ENCODE results near the gene ERICH6.

ERICH6 gene

GRCh38 chr3:150640256-150640655, 63.5 kb downstream of the ERICH6 start:
- ChIA-PET POLR2A (no interaction called here), CTCF (interaction anchor here (0.5 kb wide), 1 partner anchor 35 kb away, joined by 3 read pairs; no protein-coding TSS in a partner anchor)
- TF ChIP-seq ZNF548 (tag by site-specific recombination; IDR thresholded peaks at IDR 0.05) (no peak), ZNF843 (tag by site-specific recombination; IDR thresholded peaks at IDR 0.05) (no peak), EGR2 (tag by site-specific recombination; IDR thresholded peaks at IDR 0.05; ENCODE audit: low read depth) (no peak), INSM2 (tag by site-specific recombination; IDR thresholded peaks at IDR 0.05) (no peak), ZNF544 (tag by site-specific recombination; IDR thresholded peaks at IDR 0.05) (no peak), ZSCAN30 (tag by site-specific recombination; IDR thresholded peaks at IDR 0.05) (no peak), GLI2 (tag by site-specific recombination; IDR thresholded peaks at IDR 0.05; ENCODE audit: borderline replicate concordance, low read depth) (no peak), PRDM1 (tag by site-specific recombination; IDR thresholded peaks at IDR 0.05) (no peak), ZFP3 (tag by site-specific recombination; IDR thresholded peaks at IDR 0.05; ENCODE audit: low read depth) (no peak), ZNF423 (tag by site-specific recombination; IDR thresholded peaks at IDR 0.05) (no peak), PATZ1 (tag by site-specific recombination; IDR thresholded peaks at IDR 0.05) (no peak)
- TF ChIP-seq, protein P1, sequence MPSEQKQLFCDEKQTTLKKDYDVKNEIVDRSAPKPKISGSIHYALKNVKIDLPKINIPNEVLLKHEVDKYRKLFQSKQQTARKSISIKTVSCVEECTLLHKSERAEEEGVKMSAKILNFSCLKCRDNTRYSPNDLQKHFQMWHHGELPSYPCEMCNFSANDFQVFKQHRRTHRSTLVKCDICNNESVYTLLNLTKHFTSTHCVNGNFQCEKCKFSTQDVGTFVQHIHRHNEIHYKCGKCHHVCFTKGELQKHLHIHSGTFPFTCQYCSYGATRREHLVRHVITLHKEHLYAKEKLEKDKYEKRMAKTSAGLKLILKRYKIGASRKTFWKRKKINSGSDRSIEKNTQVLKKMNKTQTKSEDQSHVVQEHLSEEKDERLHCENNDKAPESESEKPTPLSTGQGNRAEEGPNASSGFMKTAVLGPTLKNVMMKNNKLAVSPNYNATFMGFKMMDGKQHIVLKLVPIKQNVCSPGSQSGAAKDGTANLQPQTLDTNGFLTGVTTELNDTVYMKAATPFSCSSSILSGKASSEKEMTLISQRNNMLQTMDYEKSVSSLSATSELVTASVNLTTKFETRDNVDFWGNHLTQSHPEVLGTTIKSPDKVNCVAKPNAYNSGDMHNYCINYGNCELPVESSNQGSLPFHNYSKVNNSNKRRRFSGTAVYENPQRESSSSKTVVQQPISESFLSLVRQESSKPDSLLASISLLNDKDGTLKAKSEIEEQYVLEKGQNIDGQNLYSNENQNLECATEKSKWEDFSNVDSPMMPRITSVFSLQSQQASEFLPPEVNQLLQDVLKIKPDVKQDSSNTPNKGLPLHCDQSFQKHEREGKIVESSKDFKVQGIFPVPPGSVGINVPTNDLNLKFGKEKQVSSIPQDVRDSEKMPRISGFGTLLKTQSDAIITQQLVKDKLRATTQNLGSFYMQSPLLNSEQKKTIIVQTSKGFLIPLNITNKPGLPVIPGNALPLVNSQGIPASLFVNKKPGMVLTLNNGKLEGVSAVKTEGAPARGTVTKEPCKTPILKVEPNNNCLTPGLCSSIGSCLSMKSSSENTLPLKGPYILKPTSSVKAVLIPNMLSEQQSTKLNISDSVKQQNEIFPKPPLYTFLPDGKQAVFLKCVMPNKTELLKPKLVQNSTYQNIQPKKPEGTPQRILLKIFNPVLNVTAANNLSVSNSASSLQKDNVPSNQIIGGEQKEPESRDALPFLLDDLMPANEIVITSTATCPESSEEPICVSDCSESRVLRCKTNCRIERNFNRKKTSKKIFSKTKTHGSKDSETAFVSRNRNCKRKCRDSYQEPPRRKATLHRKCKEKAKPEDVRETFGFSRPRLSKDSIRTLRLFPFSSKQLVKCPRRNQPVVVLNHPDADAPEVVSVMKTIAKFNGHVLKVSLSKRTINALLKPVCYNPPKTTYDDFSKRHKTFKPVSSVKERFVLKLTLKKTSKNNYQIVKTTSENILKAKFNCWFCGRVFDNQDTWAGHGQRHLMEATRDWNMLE (tag by site-specific recombination; conservative IDR thresholded peaks at IDR 0.05; ENCODE audit: low read depth): no peak
- Histone ChIP-seq H3K9me3 (ENCODE audit: control insufficient read depth, insufficient read depth, low read depth, low read length) (no peaks in the 10 kb centered on the region), H3K4me3 (ENCODE audit: low read depth, low read length) (no peak overlapping the region), H3K4me1 (ENCODE audit: control insufficient read depth, insufficient read depth, low read length) (no peaks in the 10 kb centered on the region), H3K36me3 (ENCODE audit: control insufficient read depth in 2 of 2, insufficient read depth in 1 of 2, low read length in 2 of 2) (no peaks in the 10 kb centered on the region), H3K27ac (ENCODE audit: extremely low read depth, low read depth, low read length) (no peak overlapping the region)

DNA sequence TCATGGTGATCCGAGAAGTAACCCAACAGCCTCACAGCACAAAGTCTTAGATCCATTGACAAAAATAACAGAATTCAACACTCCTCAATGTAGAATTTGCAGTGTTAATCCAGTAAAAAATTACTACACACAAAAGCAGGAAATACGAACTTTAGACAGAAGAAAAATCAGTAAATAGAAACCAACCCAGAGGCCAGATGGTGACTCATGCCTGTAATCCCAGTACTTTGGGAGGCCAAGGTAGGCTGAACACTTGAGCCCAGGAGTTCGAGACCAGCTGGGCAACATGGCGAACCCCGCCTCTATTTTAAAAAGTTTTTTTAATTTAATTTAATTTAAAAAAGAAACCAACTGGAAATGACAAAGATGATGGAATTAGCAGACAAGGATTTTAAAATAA, 64.5 kb downstream of the ERICH6 start:
- no peaks in the 10 kb centered on the region for H3K9me3 ChIP-seq (ENCODE audit: control insufficient read depth, insufficient read depth, low read depth, low read length)
- ChIA-PET CTCF (no interaction called here), POLR2A (no interaction called here)
- H3K4me1 ChIP-seq (ENCODE audit: control insufficient read depth, insufficient read depth, low read length): no peaks in the 10 kb centered on the region
- H3K27ac ChIP-seq (ENCODE audit: extremely low read depth, low read depth, low read length): no peak overlapping the region
- no peak for TF ChIP-seq KLF7 (tag by site-specific recombination; IDR thresholded peaks at IDR 0.05; ENCODE audit: borderline replicate concordance)
- no peak for TF ChIP-seq SETDB1 (IDR thresholded peaks at IDR 0.05; ENCODE audit: insufficient read length, low read length)
- no peak overlapping the region for H3K4me3 ChIP-seq (ENCODE audit: low read depth, low read length)
- no peaks in the 10 kb centered on the region for H3K36me3 ChIP-seq (ENCODE audit: control insufficient read depth in 2 of 2, insufficient read depth in 1 of 2, low read length in 2 of 2)

DNA sequence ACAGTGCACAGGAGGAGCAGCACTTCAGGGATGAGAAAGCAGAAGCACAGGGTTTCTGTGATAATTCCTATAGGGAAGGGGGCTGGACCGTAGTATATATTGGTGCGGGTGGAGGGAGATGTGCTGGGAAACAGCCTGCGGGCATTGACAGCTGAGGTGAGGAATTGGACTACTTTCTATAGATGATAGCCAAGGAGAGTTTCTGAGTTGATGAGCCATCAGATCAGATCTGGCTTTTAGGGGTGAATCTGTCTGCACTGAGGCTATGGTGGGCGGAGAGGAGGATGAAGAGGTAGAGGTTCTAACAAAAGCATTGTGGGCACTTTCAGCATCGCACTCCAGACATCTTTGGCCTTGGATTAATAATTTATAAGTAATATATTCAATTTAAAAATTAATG, 67.5 kb downstream of the ERICH6 start:
- no peaks in the 10 kb centered on the region for H3K4me1 ChIP-seq (ENCODE audit: control insufficient read depth, insufficient read depth, low read length)
- H3K4me3 ChIP-seq (ENCODE audit: low read depth, low read length): no peak overlapping the region
- POLR2A ChIA-PET: no interaction called here
- H3K27ac ChIP-seq (ENCODE audit: extremely low read depth, low read depth, low read length): no peak overlapping the region
- TF ChIP-seq ZNF426 (tag by site-specific recombination; IDR thresholded peaks at IDR 0.05): no peak
- CTCF ChIA-PET: no interaction called here
- H3K9me3 ChIP-seq (ENCODE audit: control insufficient read depth, insufficient read depth, low read depth, low read length): no peaks in the 10 kb centered on the region
- H3K36me3 ChIP-seq (ENCODE audit: control insufficient read depth in 2 of 2, insufficient read depth in 1 of 2, low read length in 2 of 2): no peaks in the 10 kb centered on the region
